ENCODE results near the gene STAT6. TPM values are rescaled to one million over a fixed set of nuclear protein-coding genes. Genes with fewer than 3 reads are reported as not detected.
"Not testable (repeated sequence)": the region's sequence is repeated elsewhere in the genome, so short reads cannot be mapped to it uniquely, and the experiment has no call there.

The STAT6 gene
- total RNA-seq, 2 donors from 2014 or later, result 182 to 214 TPM

- peak; percentile 98 for ATAC-seq
- DNase-seq, result peak; percentile 91 to 99
- intact Hi-C loops (cut with DNase I, micrococcal nuclease), result no loop called here
Measured at GRCh38 chr12:57078519-57079404, 32.4 kb downstream of the STAT6 start, which contains the start of gene NEMP1. NEMP1 (minus strand) TSS chr12:57078791; CDS start chr12:57078745, 46 bp downstream.

- intact Hi-C loops (cut with DNase I, micrococcal nuclease), result loop anchor here in 1 of 2 donors (5.0 kb wide), 1 partner anchor 103 kb away; no protein-coding TSS in a partner anchor
- ATAC-seq, DNase-seq: not testable (repeated sequence)
Measured at GRCh38 chr12:57073566-57074450, 37.4 kb downstream of the STAT6 start.

GRCh38 chr12:57072661-57073060 is 38.5 kb downstream of the STAT6 start:
- no peak for DNase-seq
- no peak for ATAC-seq
- intact Hi-C loops (cut with DNase I, micrococcal nuclease), result loop anchor here in 1 of 2 donors (5.0 kb wide), 1 partner anchor 105 kb away; no protein-coding TSS in a partner anchor

- intact Hi-C loops (cut with DNase I, micrococcal nuclease), result loop anchor here (2.0 to 10.0 kb wide), 2 partner anchors 43 to 45 kb away; partner anchors contain the start of gene STAT6 (in 1 of the 2)
- ATAC-seq (peak; percentile 97), DNase-seq (peak in 1 of 2 donors; percentile 58)
Measured at GRCh38 chr12:57069523-57069922, 41.6 kb downstream of the STAT6 start.

GRCh38 chr12:57066245-57066644 is 44.9 kb downstream of the STAT6 start:
- intact Hi-C loops (cut with DNase I, micrococcal nuclease), result loop anchor here in 1 of 2 donors (10.0 kb wide), 1 partner anchor 49 kb away; the partner anchor contains the start of gene STAT6
- no peak for ATAC-seq
- no peak for DNase-seq

GRCh38 chr12:57063991-57064685 is 47.0 kb downstream of the STAT6 start:
- intact Hi-C loops (cut with DNase I, micrococcal nuclease), result loop anchor here (5.0 to 10.0 kb wide), 2 partner anchors 51 to 57 kb away; partner anchors contain the start of genes STAT6 (in 1 of the 2) and ZBTB39 (in 1 of the 2)
- no peak for DNase-seq
- no peak for ATAC-seq

GRCh38 chr12:57058454-57058853 is 52.7 kb downstream of the STAT6 start:
- intact Hi-C loops (cut with DNase I, micrococcal nuclease), result no loop called here
- DNase-seq (no peak), ATAC-seq (no peak)

- ATAC-seq, result no peak
- intact Hi-C loops (cut with DNase I, micrococcal nuclease), result no loop called here
- no peak for DNase-seq
Measured at GRCh38 chr12:57057067-57057751, 54.0 kb downstream of the STAT6 start.

GRCh38 chr12:57055824-57056223 is 55.3 kb downstream of the STAT6 start:
- intact Hi-C loops (cut with DNase I, micrococcal nuclease), result no loop called here
- no peak for DNase-seq
- no peak for ATAC-seq

- ATAC-seq; DNase-seq; intact Hi-C loops (cut with DNase I, micrococcal nuclease): not testable (repeated sequence)
Measured at GRCh38 chr12:57053901-57054300, 57.3 kb downstream of the STAT6 start.

- intact Hi-C loops (cut with DNase I, micrococcal nuclease); ATAC-seq; DNase-seq: not testable (repeated sequence)
Measured at GRCh38 chr12:57053146-57053545, 58.0 kb downstream of the STAT6 start.

GRCh38 chr12:57051011-57051410 is 60.2 kb downstream of the STAT6 start:
- no peak for DNase-seq
- intact Hi-C loops (cut with DNase I, micrococcal nuclease), result no loop called here
- peak; percentile 23 for ATAC-seq

- intact Hi-C loops (cut with DNase I, micrococcal nuclease), result no loop called here
- ATAC-seq (peak; percentile 86), DNase-seq (peak; percentile 69 to 77)
Measured at GRCh38 chr12:57049890-57050289, 61.3 kb downstream of the STAT6 start, which contains the start of gene MYO1A. MYO1A (minus strand) TSS chr12:57050129; CDS start chr12:57048323, 1,806 bp downstream.

- peak; percentile 86 for ATAC-seq
- intact Hi-C loops (cut with DNase I, micrococcal nuclease), result no loop called here
- peak; percentile 65 to 67 for DNase-seq
Measured at GRCh38 chr12:57049119-57049446, 62.1 kb downstream of the STAT6 start.

- no peak for DNase-seq
- ATAC-seq, result peak; percentile 8
- intact Hi-C loops (cut with DNase I, micrococcal nuclease), result no loop called here
Measured at GRCh38 chr12:57048423-57049118, 62.6 kb downstream of the STAT6 start.

GRCh38 chr12:57047981-57048380 is 63.2 kb downstream of the STAT6 start:
- intact Hi-C loops (cut with DNase I, micrococcal nuclease), result no loop called here
- DNase-seq, result no peak
- ATAC-seq, result no peak

Data from left colon (tissue), 2 donors.